CD4-positive, alpha-beta T cell treated with Interleukin-2 at 100 ng/mL for 4 hours (primary cell): Measurements from ENCODE around the gene HTR4.

Source experiments
- DNase-seq: peaks from one replicate; pipeline ENCODE4 v3.0.0-alpha.2; 2020; ENCODE audit warnings: low spot score

The HTR4 gene

GRCh38 chr5:148607406-148607805 is 46.9 kb downstream of the HTR4 start:
- no peak for DNase-seq

- DNase-seq = no peak
Measured at GRCh38 chr5:148606296-148606695, 48.0 kb downstream of the HTR4 start.

- no peak for DNase-seq
Measured at GRCh38 chr5:148599187-148599586, 55.1 kb downstream of the HTR4 start.

GRCh38 chr5:148595697-148596096 is 58.6 kb downstream of the HTR4 start:
- DNase-seq = no peak

- DNase-seq = no peak
Measured at GRCh38 chr5:148586796-148587195, 67.5 kb downstream of the HTR4 start.

GRCh38 chr5:148585988-148586387 is 68.3 kb downstream of the HTR4 start:
- DNase-seq = no peak

- DNase-seq = no peak
Measured at GRCh38 chr5:148584103-148584502, 70.2 kb downstream of the HTR4 start.

- DNase-seq = no peak
Measured at GRCh38 chr5:148583421-148583965, 70.8 kb downstream of the HTR4 start.

- DNase-seq = no peak
Measured at GRCh38 chr5:148574167-148574566, 80.2 kb downstream of the HTR4 start.

- no peak for DNase-seq
Measured at GRCh38 chr5:148573374-148573773, 81.0 kb downstream of the HTR4 start.

- no peak for DNase-seq
Measured at GRCh38 chr5:148569948-148570347, 84.4 kb downstream of the HTR4 start.

- DNase-seq = no peak
Measured at GRCh38 chr5:148565148-148565547, 89.2 kb downstream of the HTR4 start.

GRCh38 chr5:148563021-148563420 is 91.3 kb downstream of the HTR4 start:
- DNase-seq = no peak

- no peak for DNase-seq
Measured at GRCh38 chr5:148561801-148562311, 92.5 kb downstream of the HTR4 start.

GRCh38 chr5:148559461-148559860 is 94.9 kb downstream of the HTR4 start:
- no peak for DNase-seq

GRCh38 chr5:148558892-148559291 is 95.4 kb downstream of the HTR4 start:
- DNase-seq = no peak

GRCh38 chr5:148556835-148557234 is 97.5 kb downstream of the HTR4 start:
- DNase-seq = no peak

GRCh38 chr5:148554621-148555020 is 99.7 kb downstream of the HTR4 start:
- no peak for DNase-seq

GRCh38 chr5:148543727-148544126 is 110.6 kb downstream of the HTR4 start:
- no peak for DNase-seq

- DNase-seq = no peak
Measured at GRCh38 chr5:148542812-148543211, 111.5 kb downstream of the HTR4 start.

GRCh38 chr5:148541054-148541835 is 113.1 kb downstream of the HTR4 start:
- DNase-seq = no peak

GRCh38 chr5:148540647-148541046 is 113.7 kb downstream of the HTR4 start:
- no peak for DNase-seq

GRCh38 chr5:148539851-148540250 is 114.5 kb downstream of the HTR4 start:
- no peak for DNase-seq

GRCh38 chr5:148535190-148535589 is 119.1 kb downstream of the HTR4 start:
- DNase-seq = no peak
